Ishikawa (cell line): ENCODE measurements around the gene SAMD14.

Experiments
- CEBPB ChIP-seq: IDR thresholded peaks from 2 replicates; pipeline ENCODE4 v1.6.1; 2012
- CREB1 ChIP-seq: IDR thresholded peaks from 2 replicates; pipeline ENCODE4 v1.6.1; 2012; ENCODE audit warnings: low read depth
- EGR1 ChIP-seq: IDR thresholded peaks from 2 replicates; pipeline ENCODE4 v1.6.1; 2012
- EP300 ChIP-seq: IDR thresholded peaks from 2 replicates; pipeline ENCODE4 v1.6.1; 2012; ENCODE audit warnings: borderline replicate concordance
- FOXM1 ChIP-seq: IDR thresholded peaks from 2 replicates; pipeline ENCODE4 v1.6.1; 2012; ENCODE audit warnings: low read depth, borderline replicate concordance
- MAX ChIP-seq: IDR thresholded peaks from 2 replicates; pipeline ENCODE4 v1.6.1; 2012
- NFIC ChIP-seq: IDR thresholded peaks from 2 replicates; pipeline ENCODE4 v1.6.1; 2012
- RAD21 ChIP-seq: IDR thresholded peaks from 2 replicates; pipeline ENCODE4 v1.6.1; 2012; ENCODE audit warnings: low read depth
- REST ChIP-seq: IDR thresholded peaks from 2 replicates; pipeline ENCODE4 v1.6.1; 2012; ENCODE audit warnings: low read depth, mild to moderate bottlenecking
- TAF1 ChIP-seq: IDR thresholded peaks from 2 replicates; pipeline ENCODE4 v1.6.1; 2012; ENCODE audit warnings: low read depth, mild to moderate bottlenecking
- TCF12 ChIP-seq: IDR thresholded peaks from 2 replicates; pipeline ENCODE4 v1.6.1; 2012; ENCODE audit warnings: low read depth
- TEAD4 ChIP-seq: IDR thresholded peaks from 2 replicates; pipeline ENCODE4 v1.6.1; 2012
- YY1 ChIP-seq: IDR thresholded peaks from 2 replicates; pipeline ENCODE4 v1.6.1; 2012; ENCODE audit warnings: low read depth
- ZBTB7A ChIP-seq: IDR thresholded peaks from 2 replicates; pipeline ENCODE4 v1.6.1; 2012; ENCODE audit warnings: low read depth
- TF ChIP-seq, protein P1 (sequence below): IDR thresholded peaks from 2 replicates; pipeline ENCODE4 v1.6.1; 2012

Gene SAMD14

GRCh38 chr17:50139185-50139783 is 9.3 kb upstream of the SAMD14 start:
- TF ChIP-seq EGR1 (no peak), REST (no peak), NFIC (no peak), EP300 (no peak)

- no peak for TF ChIP-seq FOXM1
These were observed 7.1 kb upstream of the SAMD14 start for GRCh38 chr17:50137042-50137441.

DNA sequence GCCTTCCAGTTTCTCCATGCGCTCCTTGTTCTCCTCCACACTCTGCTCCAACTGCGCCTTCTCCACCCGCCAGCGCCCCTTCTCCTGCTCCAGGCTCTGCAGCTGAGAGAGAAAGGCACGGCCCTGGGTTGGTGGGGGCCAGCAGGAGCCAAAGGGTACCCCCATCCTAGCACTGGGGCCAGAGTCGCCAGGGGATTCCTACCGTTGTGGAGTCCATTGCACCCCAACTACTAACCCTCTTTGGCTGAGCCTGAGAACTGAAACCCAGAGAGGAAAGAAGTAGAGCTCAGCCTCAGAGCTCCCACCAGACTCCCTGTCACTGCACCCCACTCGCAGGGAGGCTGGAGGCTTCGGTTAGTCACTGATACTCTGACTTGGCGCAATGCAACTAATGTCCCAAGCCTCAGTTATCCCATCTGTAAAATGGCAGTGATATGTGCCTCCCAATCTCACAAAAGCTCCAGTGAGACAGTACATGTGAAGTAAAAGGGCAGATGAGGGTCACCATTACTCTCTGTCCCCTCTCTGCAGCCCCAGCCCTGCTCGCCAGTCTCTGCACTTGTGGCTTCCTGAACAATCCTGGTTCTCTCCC is 6.2 kb upstream of the SAMD14 start:
- TF ChIP-seq EGR1 (no peak), MAX (no peak), NFIC (no peak), TEAD4 (no peak), ZBTB7A (no peak), YY1 (no peak), CEBPB (no peak), TCF12 (no peak), EP300 (no peak), RAD21 (no peak), FOXM1 (no peak), CREB1 (no peak)
- TF ChIP-seq, protein P1, sequence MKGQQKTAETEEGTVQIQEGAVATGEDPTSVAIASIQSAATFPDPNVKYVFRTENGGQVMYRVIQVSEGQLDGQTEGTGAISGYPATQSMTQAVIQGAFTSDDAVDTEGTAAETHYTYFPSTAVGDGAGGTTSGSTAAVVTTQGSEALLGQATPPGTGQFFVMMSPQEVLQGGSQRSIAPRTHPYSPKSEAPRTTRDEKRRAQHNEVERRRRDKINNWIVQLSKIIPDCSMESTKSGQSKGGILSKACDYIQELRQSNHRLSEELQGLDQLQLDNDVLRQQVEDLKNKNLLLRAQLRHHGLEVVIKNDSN, result no peak

- TF ChIP-seq MAX (no peak), TEAD4 (no peak), YY1 (no peak), EP300 (no peak), TCF12 (no peak), RAD21 (no peak), NFIC (no peak), EGR1 (no peak), TAF1 (no peak)
These were observed 5.5 kb upstream of the SAMD14 start for GRCh38 chr17:50135316-50136095.

DNA sequence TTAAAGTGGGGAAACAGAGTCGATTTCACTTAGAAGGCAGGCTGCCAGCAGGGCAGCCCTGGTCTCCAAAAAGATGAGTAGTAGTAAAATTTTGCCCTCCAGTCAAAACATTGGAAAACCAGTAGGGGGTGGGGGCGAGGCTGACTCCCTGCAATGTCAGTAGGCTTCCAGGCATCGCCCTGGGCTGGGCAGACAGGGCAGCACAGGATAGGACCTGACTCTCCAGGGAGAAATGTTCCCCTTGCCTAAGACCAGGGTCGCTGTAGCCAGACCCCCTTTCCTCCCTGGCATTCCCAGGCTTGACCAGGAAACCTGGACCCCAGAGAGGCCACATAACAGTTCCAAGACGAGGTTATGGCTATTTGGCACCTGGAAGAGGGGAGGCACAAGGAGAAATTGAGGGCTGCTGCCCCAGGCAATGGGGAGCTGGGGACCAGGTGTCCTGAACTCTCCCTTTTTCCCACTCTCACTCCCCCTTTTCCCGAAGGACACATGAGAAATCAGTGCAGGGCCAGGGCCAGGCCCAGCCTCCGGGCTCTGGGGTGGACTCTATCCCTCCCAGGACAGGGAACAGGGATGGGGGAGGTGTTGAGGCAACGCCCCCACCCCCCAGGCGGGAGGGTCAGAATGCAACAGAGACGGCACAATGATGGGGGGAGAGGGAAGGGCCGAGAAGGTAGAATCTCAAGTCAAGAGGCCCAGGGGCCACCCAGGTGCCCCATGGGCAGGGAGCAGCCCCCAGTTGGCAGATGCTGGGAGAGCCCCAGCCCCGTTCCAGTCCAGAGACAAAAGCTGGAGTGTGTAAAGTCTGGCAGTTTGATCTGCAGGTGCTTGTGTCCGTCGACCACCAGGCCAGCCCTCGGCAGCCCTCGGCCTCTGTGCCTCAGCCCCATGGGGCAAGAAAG is 4.5 kb upstream of the SAMD14 start:
- no peak for TF ChIP-seq ZBTB7A
- TF ChIP-seq TEAD4, result no peak
- TF ChIP-seq CEBPB, result no peak
- no peak for TF ChIP-seq EGR1
- TF ChIP-seq TAF1, result no peak
- no peak for TF ChIP-seq TCF12
- no peak for TF ChIP-seq MAX
- TF ChIP-seq YY1, result no peak
- no peak for TF ChIP-seq NFIC
- TF ChIP-seq REST, result no peak

GRCh38 chr17:50133769-50134099 is 3.8 kb upstream of the SAMD14 start:
- TF ChIP-seq EGR1 (no peak), NFIC (no peak), MAX (no peak), TAF1 (no peak), ZBTB7A (no peak), YY1 (no peak)
